Coronary artery (tissue), 2 donors: ENCODE measurements around the gene ZDHHC14.

Experiments
- DNase-seq: peaks from one replicate; pipeline ENCODE4 v3.0.0-alpha.2; 2017; ENCODE audit warnings: low spot score
- H3K27ac ChIP-seq, 2 donors: fragments of 200-600 bp; sonication (generic); one replicate each; pipeline ENCODE4 v1.5.1; 2016 to 2019
- H3K4me3 ChIP-seq: fragments of 200-600 bp; sonication (generic); 2 replicates; pipeline ENCODE4 v1.5.1; 2016; ENCODE audit warnings: mild to moderate bottlenecking, moderate library complexity
- CTCF ChIP-seq: fragments of 200-600 bp; sonication (generic); IDR thresholded peaks from one replicate; pipeline ENCODE4 v1.5.1; 2019; ENCODE audit warnings: antibody characterized with exemption

The ZDHHC14 gene

GRCh38 chr6:157432892-157433265, 51.9 kb downstream of the ZDHHC14 start:
- DNase-seq: no peak
- TF ChIP-seq CTCF: no peak
- no peak overlapping the region for H3K27ac ChIP-seq
- no peak overlapping the region for H3K4me3 ChIP-seq

GRCh38 chr6:157433678-157434081, 52.7 kb downstream of the ZDHHC14 start:
- Histone ChIP-seq H3K27ac (no peak overlapping the region), H3K4me3 (no peak overlapping the region)
- no peak for DNase-seq
- no peak for TF ChIP-seq CTCF

GRCh38 chr6:157434349-157435033, 53.5 kb downstream of the ZDHHC14 start:
- no peak for DNase-seq
- no peak for TF ChIP-seq CTCF
- H3K27ac ChIP-seq: peak overlapping the region in 1 of 2 donors; percentile 44
- H3K4me3 ChIP-seq: no peak overlapping the region

- no peak for TF ChIP-seq CTCF
- Histone ChIP-seq H3K27ac (no peak overlapping the region), H3K4me3 (no peak overlapping the region)
- DNase-seq: no peak
These were observed 55.4 kb downstream of the ZDHHC14 start for GRCh38 chr6:157436219-157436943.

- DNase-seq: no peak
- TF ChIP-seq CTCF: no peak
- H3K27ac ChIP-seq: no peak overlapping the region
- no peak overlapping the region for H3K4me3 ChIP-seq
These were observed 56.0 kb downstream of the ZDHHC14 start for GRCh38 chr6:157436944-157437336.

- Histone ChIP-seq H3K4me3 (peak overlapping the region; percentile 39), H3K27ac (peak overlapping the region in 1 of 2 donors; percentile 61)
- TF ChIP-seq CTCF: no peak
- no peak for DNase-seq
These were observed 57.7 kb downstream of the ZDHHC14 start for GRCh38 chr6:157438611-157439111.

- TF ChIP-seq CTCF: no peak
- DNase-seq: no peak
- H3K4me3 ChIP-seq: no peak overlapping the region
- no peak overlapping the region for H3K27ac ChIP-seq
These were observed 59.2 kb downstream of the ZDHHC14 start for GRCh38 chr6:157440171-157440570.
